MM.1S (cell line): ENCODE results near the gene MPC2.

ENCODE experiments used
- EZH2 ChIP-seq: fragments of 300-600 bp; sonication (generic); optimal IDR thresholded peaks from 2 replicates; pipeline ENCODE3; 2017; ENCODE audit warnings: low read depth, mild to moderate bottlenecking, antibody characterized with exemption, low read length, mixed read lengths
- EZH2phosphoT487 ChIP-seq: fragments of 300-600 bp; sonication (generic); IDR thresholded peaks from 2 replicates; pipeline ENCODE4 v1.6.1; 2018; ENCODE audit warnings: antibody characterized with exemption, low read length
- TF ChIP-seq, protein P1 (sequence below): fragments of 300-600 bp; sonication (generic); IDR thresholded peaks from 2 replicates; pipeline ENCODE4 v1.5.1; 2016; ENCODE audit warnings: antibody characterized with exemption, low read length, mixed read lengths

DNA sequence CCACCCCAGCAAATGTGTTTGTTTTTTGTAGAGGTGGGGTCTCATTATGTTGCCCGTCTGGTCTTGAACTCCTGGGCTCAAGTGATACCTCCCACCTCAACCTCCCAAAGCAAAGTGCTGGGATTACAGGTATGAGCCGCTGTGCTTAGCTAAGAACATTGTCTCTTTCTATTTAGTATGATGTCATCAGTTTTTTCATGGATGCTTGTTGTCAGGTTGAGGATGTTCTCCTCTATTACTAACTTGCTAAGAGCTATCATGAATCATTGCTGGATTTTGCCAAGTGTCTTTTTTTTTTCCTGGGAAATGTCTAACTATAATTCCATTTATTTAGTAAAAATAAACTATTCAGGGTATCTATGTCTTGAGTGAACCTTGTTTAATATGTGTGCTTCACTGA lies 19.0 kb upstream of the MPC2 start:
- TF ChIP-seq, protein P1, sequence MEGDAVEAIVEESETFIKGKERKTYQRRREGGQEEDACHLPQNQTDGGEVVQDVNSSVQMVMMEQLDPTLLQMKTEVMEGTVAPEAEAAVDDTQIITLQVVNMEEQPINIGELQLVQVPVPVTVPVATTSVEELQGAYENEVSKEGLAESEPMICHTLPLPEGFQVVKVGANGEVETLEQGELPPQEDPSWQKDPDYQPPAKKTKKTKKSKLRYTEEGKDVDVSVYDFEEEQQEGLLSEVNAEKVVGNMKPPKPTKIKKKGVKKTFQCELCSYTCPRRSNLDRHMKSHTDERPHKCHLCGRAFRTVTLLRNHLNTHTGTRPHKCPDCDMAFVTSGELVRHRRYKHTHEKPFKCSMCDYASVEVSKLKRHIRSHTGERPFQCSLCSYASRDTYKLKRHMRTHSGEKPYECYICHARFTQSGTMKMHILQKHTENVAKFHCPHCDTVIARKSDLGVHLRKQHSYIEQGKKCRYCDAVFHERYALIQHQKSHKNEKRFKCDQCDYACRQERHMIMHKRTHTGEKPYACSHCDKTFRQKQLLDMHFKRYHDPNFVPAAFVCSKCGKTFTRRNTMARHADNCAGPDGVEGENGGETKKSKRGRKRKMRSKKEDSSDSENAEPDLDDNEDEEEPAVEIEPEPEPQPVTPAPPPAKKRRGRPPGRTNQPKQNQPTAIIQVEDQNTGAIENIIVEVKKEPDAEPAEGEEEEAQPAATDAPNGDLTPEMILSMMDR = no peak
- TF ChIP-seq EZH2phosphoT487 (no peak), EZH2 (no peak)
